Body of pancreas (tissue), 4 donors: ENCODE data around the gene PTPN14. TPM values are rescaled to one million over a fixed set of nuclear protein-coding genes. Genes with fewer than 3 reads are reported as not detected.

Source experiments
- ATAC-seq: fragments of 150-250 bp; one replicate; pipeline ENCODE4 v1.9.1; 2016
- DNase-seq, 4 donors: peaks; one replicate each; pipeline ENCODE4 v3.0.0-alpha.2; 2019
- H3K27ac ChIP-seq, 4 donors: fragments of 200-600 bp; sonication (generic); 1 replicate in 3 of 4; 2 replicates in 1 of 4; pipeline versions ENCODE4 v1.5.1 to v1.6.1; 2016 to 2019; ENCODE audit warnings: mild to moderate bottlenecking in 1 of 4, mixed read lengths in 1 of 4, moderate library complexity in 1 of 4
- H3K27me3 ChIP-seq, 2 donors: fragments of 200-600 bp; sonication (generic); one replicate each; pipeline ENCODE4 v1.6.0; 2016; ENCODE audit warnings: mild to moderate bottlenecking in 1 of 2
- H3K36me3 ChIP-seq, 2 donors: fragments of 200-600 bp; sonication (generic); replicated peaks in 1 of 2; 2 replicates each; pipeline ENCODE4 v1.5.1; 2016; ENCODE audit warnings: low read depth in 2 of 2; ENCODE audit not compliant: insufficient read depth in 1 of 2
- H3K4me1 ChIP-seq: fragments of 200-600 bp; sonication (generic); one replicate; pipeline ENCODE4 v1.6.0; 2016
- H3K4me3 ChIP-seq, 2 donors: fragments of 200-600 bp; sonication (generic); 1 replicate in 1 of 2; 2 replicates in 1 of 2; pipeline ENCODE4 v1.5.1; 2016 to 2019
- H3K9me3 ChIP-seq, 3 donors: fragments of 200-600 bp; sonication (generic); 1 replicate in 2 of 3; 2 replicates in 1 of 3; pipeline ENCODE4 v1.5.1; 2016
- POLR2A ChIP-seq, 3 donors: fragments of 450-650 bp; IDR thresholded peaks; one replicate each; pipeline ENCODE4 v1.6.1; 2016; ENCODE audit warnings: antibody characterized with exemption in 3 of 3, mild to moderate bottlenecking in 2 of 3
- WGBS, 2 donors: methylation state at CpG; one replicate each; pipeline ENCODE4 v1.1.5; 2017; 5-methylcytosine and 5-hydroxymethylcytosine counted together
- intact Hi-C: fragments of 100-400 bp; cut with DNase I; formaldehyde crosslinking; loops from one replicate; pipeline ENCODE4 v1.15.1; 2023
- total RNA-seq, 2 donors: library from RNA; depleted of rRNA; stranded (reverse); fragments of >200 nt; gene quantifications; one replicate each; pipeline ENCODE4 v1.1.0, GENCODE V29; 2016
- TF ChIP-seq, protein P1 (sequence below), 7 experiments: fragments of 450-650 bp in 4 of 7; fragments of 200-600 bp in 3 of 7; sonication (generic) in 3 of 7; IDR thresholded peaks; one replicate each; pipeline ENCODE4 v1.5.1; 2016 to 2019; ENCODE audit warnings: antibody characterized with exemption in 7 of 7

PTPN14 gene
- total RNA-seq, 2 donors from 2014 or later = 10.5 to 18.7 TPM

DNA sequence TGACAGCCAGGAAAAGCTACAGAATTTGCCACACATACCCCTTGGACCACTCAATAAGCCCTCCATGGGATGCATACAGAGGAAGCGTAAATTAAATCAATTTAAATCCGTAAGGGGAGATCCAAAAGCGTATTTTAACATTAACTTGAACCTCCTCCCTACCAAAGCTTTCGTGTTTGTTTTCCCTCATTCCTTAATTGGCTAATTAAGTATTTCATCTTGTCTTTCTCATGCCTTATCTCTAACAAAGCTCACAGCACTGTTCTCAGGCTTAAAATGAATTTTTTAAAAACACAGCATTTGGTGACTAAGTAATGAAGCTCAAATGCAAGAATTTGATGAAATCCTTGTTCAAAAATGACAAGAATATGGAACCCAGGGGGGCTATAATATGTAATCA is 3.1 kb downstream of the PTPN14 start:
- TF ChIP-seq POLR2A (IDR thresholded peaks at IDR 0.05) = no peak
- TF ChIP-seq, protein P1, sequence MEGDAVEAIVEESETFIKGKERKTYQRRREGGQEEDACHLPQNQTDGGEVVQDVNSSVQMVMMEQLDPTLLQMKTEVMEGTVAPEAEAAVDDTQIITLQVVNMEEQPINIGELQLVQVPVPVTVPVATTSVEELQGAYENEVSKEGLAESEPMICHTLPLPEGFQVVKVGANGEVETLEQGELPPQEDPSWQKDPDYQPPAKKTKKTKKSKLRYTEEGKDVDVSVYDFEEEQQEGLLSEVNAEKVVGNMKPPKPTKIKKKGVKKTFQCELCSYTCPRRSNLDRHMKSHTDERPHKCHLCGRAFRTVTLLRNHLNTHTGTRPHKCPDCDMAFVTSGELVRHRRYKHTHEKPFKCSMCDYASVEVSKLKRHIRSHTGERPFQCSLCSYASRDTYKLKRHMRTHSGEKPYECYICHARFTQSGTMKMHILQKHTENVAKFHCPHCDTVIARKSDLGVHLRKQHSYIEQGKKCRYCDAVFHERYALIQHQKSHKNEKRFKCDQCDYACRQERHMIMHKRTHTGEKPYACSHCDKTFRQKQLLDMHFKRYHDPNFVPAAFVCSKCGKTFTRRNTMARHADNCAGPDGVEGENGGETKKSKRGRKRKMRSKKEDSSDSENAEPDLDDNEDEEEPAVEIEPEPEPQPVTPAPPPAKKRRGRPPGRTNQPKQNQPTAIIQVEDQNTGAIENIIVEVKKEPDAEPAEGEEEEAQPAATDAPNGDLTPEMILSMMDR (IDR thresholded peaks at IDR 0.05) = no peak
- Histone ChIP-seq H3K36me3 (no peaks in the 10 kb centered on the region), H3K9me3 (no peaks in the 10 kb centered on the region), H3K27ac (no peak overlapping the region), H3K27me3 (no peaks in the 10 kb centered on the region), H3K4me1 (peaks cover 50% of the 10 kb centered on the region), H3K4me3 (no peak overlapping the region)
- no peak for DNase-seq
- intact Hi-C loops = no loop called here
- 85 to 97% methylated on average over 4 of the region's 4 CpGs for WGBS, 2 donors
- no peak for ATAC-seq

DNA sequence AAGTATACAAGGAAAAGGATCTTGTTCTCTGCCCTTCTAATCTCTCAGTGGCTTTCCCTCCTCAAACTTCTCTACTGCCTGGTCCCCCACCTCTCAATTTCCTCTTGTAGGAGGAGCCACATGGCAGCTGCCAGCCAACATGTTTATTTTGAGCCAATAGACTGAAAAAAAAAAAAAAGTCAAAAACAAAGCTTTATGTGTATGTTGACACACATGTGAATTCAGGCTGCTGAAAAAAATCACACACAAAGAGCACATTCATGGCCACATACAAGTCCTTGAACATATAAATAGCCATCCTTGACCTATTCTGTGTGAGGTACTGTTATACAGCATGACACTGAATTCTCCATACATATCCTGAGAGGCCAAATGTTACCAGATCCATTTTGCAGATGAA is 3.7 kb downstream of the PTPN14 start:
- ATAC-seq (no peak), DNase-seq (no peak)
- Histone ChIP-seq H3K4me3 (no peak overlapping the region), H3K4me1 (peaks cover 49% of the 10 kb centered on the region), H3K9me3 (no peaks in the 10 kb centered on the region), H3K27ac (peak overlapping the region in 3 of 4 donors; percentile 19 to 65 (median 35)), H3K27me3 (no peaks in the 10 kb centered on the region), H3K36me3 (no peaks in the 10 kb centered on the region)
- TF ChIP-seq POLR2A (IDR thresholded peaks at IDR 0.05) = no peak
- TF ChIP-seq, protein P1 (IDR thresholded peaks at IDR 0.05) = no peak
- intact Hi-C loops = no loop called here

DNA sequence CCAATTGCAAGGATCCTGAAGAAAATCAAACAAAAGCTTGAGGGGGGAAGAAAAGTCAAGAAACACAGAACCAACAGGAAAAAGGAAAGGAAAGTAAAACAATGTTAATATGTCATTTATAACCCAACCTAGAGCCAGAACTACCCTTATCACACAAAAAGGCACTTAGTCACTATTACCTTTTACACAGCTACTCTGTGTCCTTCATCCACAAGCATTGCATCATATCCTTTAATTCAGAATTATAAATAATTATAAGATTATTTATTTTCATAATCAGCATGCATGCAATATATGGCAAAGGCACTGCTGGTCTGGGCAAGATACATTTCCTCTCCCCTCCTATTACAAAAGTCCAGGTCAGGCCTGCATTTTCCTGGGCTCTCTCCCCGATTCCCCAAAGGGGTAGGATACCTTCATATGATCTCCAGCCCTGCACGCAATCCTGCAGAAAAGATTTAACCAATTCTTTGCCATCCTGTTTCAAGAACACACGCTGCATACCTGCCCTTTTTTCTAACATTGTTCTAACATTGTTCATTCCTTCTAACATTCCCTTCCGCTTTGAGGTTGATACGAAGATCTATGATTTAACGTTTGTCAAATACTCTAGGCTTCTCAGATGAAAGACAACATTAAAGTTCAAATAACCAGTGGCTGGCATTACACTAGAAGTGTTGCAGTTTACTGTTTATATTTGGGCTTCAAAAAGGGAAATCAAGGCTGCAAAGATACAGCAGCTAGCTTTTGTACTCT is 4.3 kb downstream of the PTPN14 start:
- H3K27ac ChIP-seq = peak overlapping the region; percentile 35 to 69 (median 54)
- DNase-seq (no peak), ATAC-seq (no peak)
- no peaks in the 10 kb centered on the region for H3K27me3 ChIP-seq
- H3K4me3 ChIP-seq = no peak overlapping the region
- no peak for TF ChIP-seq POLR2A (IDR thresholded peaks at IDR 0.05)
- TF ChIP-seq, protein P1 (IDR thresholded peaks at IDR 0.05) = no peak
- no peaks in the 10 kb centered on the region for H3K36me3 ChIP-seq
- H3K9me3 ChIP-seq = no peaks in the 10 kb centered on the region
- 59 to 63% methylated on average over 6 of the region's 6 CpGs for WGBS, 2 donors
- intact Hi-C loops = no loop called here
- peaks cover 46% of the 10 kb centered on the region for H3K4me1 ChIP-seq

DNA sequence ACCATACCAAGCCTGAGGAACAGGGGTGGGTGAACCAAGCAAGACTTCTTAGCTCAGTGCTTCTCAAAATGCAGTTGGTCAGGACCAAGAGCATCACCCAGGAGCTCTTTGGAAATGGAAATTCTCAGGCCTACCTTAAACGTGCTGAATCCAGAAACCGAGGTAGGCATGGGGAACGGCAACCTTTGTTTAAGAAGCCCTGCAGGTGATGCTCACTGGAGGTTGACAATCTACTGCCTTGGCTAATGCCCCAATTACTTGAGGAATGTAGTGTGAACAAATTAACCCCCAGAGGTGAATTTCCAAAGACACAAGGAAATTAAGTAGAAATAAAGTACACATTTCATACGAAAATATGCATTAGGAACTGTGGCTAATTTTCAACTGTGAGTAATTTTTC is 5.3 kb downstream of the PTPN14 start:
- DNase-seq (no peak), ATAC-seq (no peak)
- no peaks in the 10 kb centered on the region for H3K36me3 ChIP-seq
- TF ChIP-seq POLR2A (IDR thresholded peaks at IDR 0.05) = no peak
- TF ChIP-seq, protein P1 (IDR thresholded peaks at IDR 0.05) = no peak
- H3K4me3 ChIP-seq = no peak overlapping the region
- H3K27me3 ChIP-seq = no peaks in the 10 kb centered on the region
- H3K27ac ChIP-seq = peak overlapping the region in 3 of 4 donors; percentile 35 to 69 (median 65)
- intact Hi-C loops = no loop called here
- WGBS, 2 donors = 82 to 89% methylated on average over 4 of the region's 4 CpGs
- peaks cover 46% of the 10 kb centered on the region for H3K4me1 ChIP-seq
- H3K9me3 ChIP-seq = no peaks in the 10 kb centered on the region

DNA sequence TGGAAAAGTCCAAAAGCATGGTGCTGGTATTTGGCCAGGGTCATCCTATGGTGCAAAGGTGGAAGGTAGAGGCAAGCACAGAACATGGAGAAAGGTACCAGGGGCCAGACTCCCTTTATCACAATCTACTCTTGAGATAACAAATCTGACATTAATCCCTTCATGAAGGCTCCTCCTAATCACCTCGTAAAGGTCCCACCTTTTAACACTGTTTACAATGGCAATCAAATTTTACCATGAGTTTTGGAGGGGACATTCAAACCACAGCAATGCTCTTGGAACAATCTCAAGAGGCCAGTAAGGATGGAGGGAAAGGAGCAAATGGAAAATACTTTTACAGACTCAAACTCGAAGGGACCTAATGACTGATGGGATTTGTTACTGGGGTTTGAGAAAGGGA is 6.1 kb downstream of the PTPN14 start:
- Histone ChIP-seq H3K36me3 (no peaks in the 10 kb centered on the region), H3K27ac (no peak overlapping the region), H3K27me3 (no peaks in the 10 kb centered on the region), H3K4me1 (peaks cover 43% of the 10 kb centered on the region), H3K9me3 (no peaks in the 10 kb centered on the region), H3K4me3 (no peak overlapping the region)
- intact Hi-C loops = no loop called here
- TF ChIP-seq POLR2A (IDR thresholded peaks at IDR 0.05) = no peak
- TF ChIP-seq, protein P1 (IDR thresholded peaks at IDR 0.05) = no peak
- ATAC-seq (no peak), DNase-seq (no peak)
- WGBS, 2 donors = 61 to 65% methylated on average over 2 of the region's 2 CpGs
